HG03521 (cell line): ENCODE data around the gene ERGIC1.

Experiments used
- ATAC-seq: cut with Tn5 transposase; IDR thresholded peaks from one replicate; pipeline ENCODE4 v1.9.1; 2021; ENCODE audit warnings: mild to moderate bottlenecking, moderate library complexity; ENCODE audit not compliant: unreplicated experiment

Gene ERGIC1

GRCh38 chr5:172915514-172915913 lies 81.5 kb downstream of the ERGIC1 start:
- no peak for ATAC-seq

- no peak for ATAC-seq
Measured at GRCh38 chr5:172918421-172919371, 84.6 kb downstream of the ERGIC1 start.

- no peak for ATAC-seq
Measured at GRCh38 chr5:172919525-172920446, 85.7 kb downstream of the ERGIC1 start.

- ATAC-seq = no peak
Measured at GRCh38 chr5:172920447-172920849, 86.4 kb downstream of the ERGIC1 start.

- ATAC-seq = no peak
Measured at GRCh38 chr5:172920995-172921394, 86.9 kb downstream of the ERGIC1 start.

- ATAC-seq = no peak
Measured at GRCh38 chr5:172921906-172922305, 87.9 kb downstream of the ERGIC1 start.

- ATAC-seq = no peak
Measured at GRCh38 chr5:172923539-172923938, 89.5 kb downstream of the ERGIC1 start.

GRCh38 chr5:172925336-172925948 lies 91.4 kb downstream of the ERGIC1 start:
- no peak for ATAC-seq

GRCh38 chr5:172926008-172926523 lies 92.0 kb downstream of the ERGIC1 start:
- no peak for ATAC-seq

GRCh38 chr5:172926796-172927195 lies 92.7 kb downstream of the ERGIC1 start:
- ATAC-seq = no peak

- no peak for ATAC-seq
Measured at GRCh38 chr5:172929371-172929838, 95.4 kb downstream of the ERGIC1 start.

GRCh38 chr5:172931001-172931536 lies 97.0 kb downstream of the ERGIC1 start:
- no peak for ATAC-seq

GRCh38 chr5:172932313-172933017 lies 98.4 kb downstream of the ERGIC1 start:
- ATAC-seq = peak; percentile 59

GRCh38 chr5:172933238-172933637 lies 99.2 kb downstream of the ERGIC1 start:
- no peak for ATAC-seq

GRCh38 chr5:172935096-172935495 lies 101.0 kb downstream of the ERGIC1 start:
- no peak for ATAC-seq

GRCh38 chr5:172936401-172936800 lies 102.3 kb downstream of the ERGIC1 start:
- ATAC-seq = no peak

GRCh38 chr5:172939071-172939470 lies 105.0 kb downstream of the ERGIC1 start:
- no peak for ATAC-seq

GRCh38 chr5:172939611-172940267 lies 105.7 kb downstream of the ERGIC1 start:
- ATAC-seq = no peak
